NB4 (cell line): ENCODE measurements around the gene ARHGEF38.

Source experiments
- DNase-seq: peaks from one replicate; pipeline ENCODE4 v3.0.0; 2010; ENCODE audit warnings: low read depth
- H3K4me3 ChIP-seq: one replicate; pipeline ENCODE4 v1.5.1; 2011; ENCODE audit warnings: mild to moderate bottlenecking, low read depth, low read length, moderate library complexity
- CTCF ChIP-seq: IDR thresholded peaks from one replicate; pipeline ENCODE4 v1.5.1; 2012; ENCODE audit warnings: low read depth, low read length
- MAX ChIP-seq: IDR thresholded peaks from 2 replicates; pipeline ENCODE4 v1.6.1; 2011; ENCODE audit warnings: low read depth, low read length
- MYC ChIP-seq: IDR thresholded peaks from 2 replicates; pipeline ENCODE4 v1.6.1; 2011; ENCODE audit warnings: low read depth, low read length
- POLR2A ChIP-seq: IDR thresholded peaks from 2 replicates; pipeline ENCODE4 v1.6.1; 2011; ENCODE audit warnings: mild to moderate bottlenecking; ENCODE audit not compliant: insufficient read length; ENCODE audit errors: extremely low read depth

ARHGEF38 gene

GRCh38 chr4:105541420-105541819 is 11.0 kb upstream of the ARHGEF38 start:
- H3K4me3 ChIP-seq: no peak overlapping the region
- no peak for DNase-seq
- no peak for TF ChIP-seq MYC
- no peak for TF ChIP-seq MAX
- no peak for TF ChIP-seq POLR2A
- TF ChIP-seq CTCF: no peak

GRCh38 chr4:105542039-105542438 is 10.4 kb upstream of the ARHGEF38 start:
- DNase-seq: no peak
- TF ChIP-seq MYC: no peak
- TF ChIP-seq POLR2A: no peak
- TF ChIP-seq MAX: no peak
- TF ChIP-seq CTCF: no peak
- H3K4me3 ChIP-seq: no peak overlapping the region

GRCh38 chr4:105543346-105543745 is 9.1 kb upstream of the ARHGEF38 start:
- DNase-seq: no peak
- no peak overlapping the region for H3K4me3 ChIP-seq
- TF ChIP-seq CTCF: no peak
- no peak for TF ChIP-seq MAX
- TF ChIP-seq MYC: no peak
- no peak for TF ChIP-seq POLR2A

GRCh38 chr4:105543881-105544280 is 8.5 kb upstream of the ARHGEF38 start:
- no peak for DNase-seq
- TF ChIP-seq POLR2A: no peak
- no peak for TF ChIP-seq MYC
- TF ChIP-seq MAX: no peak
- no peak for TF ChIP-seq CTCF
- no peak overlapping the region for H3K4me3 ChIP-seq

GRCh38 chr4:105544520-105545286 is 7.7 kb upstream of the ARHGEF38 start:
- DNase-seq: no peak
- TF ChIP-seq MYC (no peak), MAX (no peak), CTCF (no peak), POLR2A (no peak)
- H3K4me3 ChIP-seq: no peak overlapping the region
